ENCODE results near the gene GINS1. TPM values are rescaled to one million over a fixed set of nuclear protein-coding genes. Genes with fewer than 3 reads are reported as not detected.

The GINS1 gene
- total RNA-seq, 4 donors from 2014 or later = 0.44 to 1.5 (median 0.89) TPM; not detected in 1

- no peak for DNase-seq
- intact Hi-C loops (cut with DNase I) = no loop called here
- peaks cover 5 to 6% of the 10 kb centered on the region in 2 donors for H3K36me3 ChIP-seq
- no peaks in the 10 kb centered on the region for H3K4me1 ChIP-seq
- no peak overlapping the region for H3K27ac ChIP-seq
- H3K9me3 ChIP-seq = no peaks in the 10 kb centered on the region
- H3K27me3 ChIP-seq = no peaks in the 10 kb centered on the region
- no peak overlapping the region for H3K4me3 ChIP-seq (replicated peaks in 1 of 3)
- WGBS, 2 donors = 96% methylated on average over 37 to 41 of the region's 52 CpGs
- TF ChIP-seq CTCF (IDR thresholded peaks at IDR 0.05) (no peak), POLR2A (IDR thresholded peaks at IDR 0.05) (no peak)
Observed at GRCh38 chr20:25476106-25477013, 68.9 kb downstream of the GINS1 start.

- no peaks in the 10 kb centered on the region for H3K4me1 ChIP-seq
- H3K27ac ChIP-seq = no peak overlapping the region
- no peaks in the 10 kb centered on the region for H3K27me3 ChIP-seq
- TF ChIP-seq POLR2A (IDR thresholded peaks at IDR 0.05) (no peak), CTCF (IDR thresholded peaks at IDR 0.05) (no peak)
- intact Hi-C loops (cut with DNase I) = no loop called here
- no peaks in the 10 kb centered on the region for H3K9me3 ChIP-seq
- no peak for DNase-seq
- WGBS, 2 donors = 92 to 95% methylated on average over 25 to 28 of the region's 28 CpGs
- no peak overlapping the region for H3K4me3 ChIP-seq (replicated peaks in 1 of 3)
- H3K36me3 ChIP-seq = peaks cover 6 to 11% of the 10 kb centered on the region in 2 donors
Observed at GRCh38 chr20:25477014-25477882, 69.8 kb downstream of the GINS1 start.

GRCh38 chr20:25478889-25479568 is 71.6 kb downstream of the GINS1 start:
- Histone ChIP-seq H3K4me3 (replicated peaks in 1 of 3) (no peak overlapping the region), H3K9me3 (no peaks in the 10 kb centered on the region), H3K4me1 (no peaks in the 10 kb centered on the region), H3K36me3 (peaks cover 6 to 16% of the 10 kb centered on the region in 2 donors), H3K27me3 (no peaks in the 10 kb centered on the region), H3K27ac (no peak overlapping the region)
- DNase-seq = no peak
- 92 to 93% methylated on average over 23 to 24 of the region's 24 CpGs for WGBS, 2 donors
- TF ChIP-seq CTCF (IDR thresholded peaks at IDR 0.05) (no peak), POLR2A (IDR thresholded peaks at IDR 0.05) (no peak)
- intact Hi-C loops (cut with DNase I) = no loop called here

GRCh38 chr20:25479638-25480037 is 72.2 kb downstream of the GINS1 start:
- Histone ChIP-seq H3K27ac (no peak overlapping the region), H3K9me3 (no peaks in the 10 kb centered on the region), H3K4me3 (replicated peaks in 1 of 3) (no peak overlapping the region), H3K27me3 (no peaks in the 10 kb centered on the region), H3K36me3 (peaks cover 6 to 16% of the 10 kb centered on the region in 2 donors), H3K4me1 (no peaks in the 10 kb centered on the region)
- DNase-seq = no peak
- intact Hi-C loops (cut with DNase I) = no loop called here
- TF ChIP-seq POLR2A (IDR thresholded peaks at IDR 0.05) = no peak
- TF ChIP-seq CTCF (IDR thresholded peaks at IDR 0.05) = no peak
- 90 to 92% methylated on average over 2 to 5 of the region's 5 CpGs for WGBS, 2 donors
